Colonic mucosa (tissue), 4 donors: ENCODE data around the gene BCORL1. TPM values are rescaled to one million over a fixed set of nuclear protein-coding genes. Genes with fewer than 3 reads are reported as not detected.

Experiments used
- DNase-seq: peaks from one replicate; pipeline ENCODE4 v3.0.0-alpha.2; 2020
- H3K27ac ChIP-seq: fragments of 200-600 bp; one replicate; pipeline ENCODE4 v1.8.0; 2021
- H3K27me3 ChIP-seq: fragments of 200-600 bp; one replicate; pipeline ENCODE4 v1.8.0; 2021
- H3K36me3 ChIP-seq: fragments of 200-600 bp; one replicate; pipeline ENCODE4 v1.8.0; 2021
- H3K4me1 ChIP-seq: fragments of 200-600 bp; one replicate; pipeline ENCODE4 v1.8.0; 2021; ENCODE audit warnings: mild to moderate bottlenecking
- H3K4me3 ChIP-seq: fragments of 200-600 bp; one replicate; pipeline ENCODE4 v1.8.0; 2021
- H3K9ac ChIP-seq, 2 donors: one replicate each; pipeline ENCODE4 v1.7.0; 2013; ENCODE audit warnings: control low read depth in 2 of 2, low read depth in 2 of 2, low read length in 2 of 2
- H3K9me3 ChIP-seq: fragments of 200-600 bp; one replicate; pipeline ENCODE4 v1.8.0; 2021
- intact Hi-C: fragments of 100-400 bp; cut with DNase I; formaldehyde crosslinking; loops from one replicate; pipeline ENCODE4 v1.14.1; 2022
- total RNA-seq, 2 donors: library from RNA; stranded (reverse); fragmentation: NEBNext Ultra II Directional in 1 of 2; extraction: Animal tissue kit (Norgen Biotek cat#: 25700) in 1 of 2; gene quantifications; one replicate each; pipeline ENCODE4 v1.2.1, GENCODE V29; 2021
- TF ChIP-seq, protein P1 (sequence below): fragments of 200-600 bp; IDR thresholded peaks from one replicate; pipeline ENCODE4 v1.8.0; 2022; ENCODE audit warnings: antibody characterized with exemption, mild to moderate bottlenecking
- donor health status: healthy.
- donor health status: DM: no; HTN: no; CAD: no.
- donor health status: DM: no; HTN: no; CAD: no.

BCORL1 gene
- total RNA-seq, 2 donors from 2014 or later: 8.3 to 14.4 TPM

GRCh38 chrX:129984111-129984958 is 1.9 kb downstream of the BCORL1 start:
- DNase-seq: peak; percentile 41
- Histone ChIP-seq H3K9ac (peak overlapping the region in 1 of 2 donors; percentile 51), H3K4me3 (peak overlapping the region; percentile 42), H3K9me3 (no peaks in the 10 kb centered on the region), H3K36me3 (no peaks in the 10 kb centered on the region), H3K4me1 (no peaks in the 10 kb centered on the region), H3K27me3 (no peaks in the 10 kb centered on the region), H3K27ac (no peak overlapping the region)
- intact Hi-C loops: no loop called here
- TF ChIP-seq, protein P1, sequence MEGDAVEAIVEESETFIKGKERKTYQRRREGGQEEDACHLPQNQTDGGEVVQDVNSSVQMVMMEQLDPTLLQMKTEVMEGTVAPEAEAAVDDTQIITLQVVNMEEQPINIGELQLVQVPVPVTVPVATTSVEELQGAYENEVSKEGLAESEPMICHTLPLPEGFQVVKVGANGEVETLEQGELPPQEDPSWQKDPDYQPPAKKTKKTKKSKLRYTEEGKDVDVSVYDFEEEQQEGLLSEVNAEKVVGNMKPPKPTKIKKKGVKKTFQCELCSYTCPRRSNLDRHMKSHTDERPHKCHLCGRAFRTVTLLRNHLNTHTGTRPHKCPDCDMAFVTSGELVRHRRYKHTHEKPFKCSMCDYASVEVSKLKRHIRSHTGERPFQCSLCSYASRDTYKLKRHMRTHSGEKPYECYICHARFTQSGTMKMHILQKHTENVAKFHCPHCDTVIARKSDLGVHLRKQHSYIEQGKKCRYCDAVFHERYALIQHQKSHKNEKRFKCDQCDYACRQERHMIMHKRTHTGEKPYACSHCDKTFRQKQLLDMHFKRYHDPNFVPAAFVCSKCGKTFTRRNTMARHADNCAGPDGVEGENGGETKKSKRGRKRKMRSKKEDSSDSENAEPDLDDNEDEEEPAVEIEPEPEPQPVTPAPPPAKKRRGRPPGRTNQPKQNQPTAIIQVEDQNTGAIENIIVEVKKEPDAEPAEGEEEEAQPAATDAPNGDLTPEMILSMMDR: no peak

- H3K4me1 ChIP-seq: no peaks in the 10 kb centered on the region
- H3K36me3 ChIP-seq: no peaks in the 10 kb centered on the region
- no peak for DNase-seq
- no peak overlapping the region for H3K4me3 ChIP-seq
- TF ChIP-seq, protein P1: no peak
- no peaks in the 10 kb centered on the region for H3K27me3 ChIP-seq
- intact Hi-C loops: no loop called here
- no peaks in the 10 kb centered on the region for H3K9me3 ChIP-seq
- no peak overlapping the region for H3K9ac ChIP-seq
- no peak overlapping the region for H3K27ac ChIP-seq
Measured at GRCh38 chrX:129987871-129988270, 5.4 kb downstream of the BCORL1 start.

DNA sequence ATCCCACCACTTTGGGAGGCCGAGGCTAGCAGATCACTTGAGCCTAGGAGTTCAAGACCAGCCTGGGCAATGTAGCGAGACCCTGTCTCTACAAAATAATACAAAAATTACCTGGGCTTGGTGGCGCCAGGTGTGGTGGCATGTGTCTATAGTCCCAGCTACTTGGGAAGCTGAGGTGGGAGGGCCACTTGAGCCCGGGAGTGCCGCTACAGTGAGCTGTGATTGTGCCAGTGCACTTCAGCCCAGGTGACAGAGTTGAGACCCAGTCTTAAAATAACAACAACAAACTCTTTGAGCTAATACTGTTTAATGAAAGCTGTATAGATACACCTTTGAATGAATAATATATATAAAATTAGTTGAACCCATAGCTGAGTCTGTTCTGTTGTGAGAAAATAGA is 9.7 kb downstream of the BCORL1 start:
- Histone ChIP-seq H3K27ac (no peak overlapping the region), H3K27me3 (no peaks in the 10 kb centered on the region), H3K9ac (no peak overlapping the region), H3K4me1 (no peaks in the 10 kb centered on the region), H3K9me3 (no peaks in the 10 kb centered on the region), H3K36me3 (no peaks in the 10 kb centered on the region), H3K4me3 (no peak overlapping the region)
- intact Hi-C loops: no loop called here
- no peak for DNase-seq
- TF ChIP-seq, protein P1: no peak

DNA sequence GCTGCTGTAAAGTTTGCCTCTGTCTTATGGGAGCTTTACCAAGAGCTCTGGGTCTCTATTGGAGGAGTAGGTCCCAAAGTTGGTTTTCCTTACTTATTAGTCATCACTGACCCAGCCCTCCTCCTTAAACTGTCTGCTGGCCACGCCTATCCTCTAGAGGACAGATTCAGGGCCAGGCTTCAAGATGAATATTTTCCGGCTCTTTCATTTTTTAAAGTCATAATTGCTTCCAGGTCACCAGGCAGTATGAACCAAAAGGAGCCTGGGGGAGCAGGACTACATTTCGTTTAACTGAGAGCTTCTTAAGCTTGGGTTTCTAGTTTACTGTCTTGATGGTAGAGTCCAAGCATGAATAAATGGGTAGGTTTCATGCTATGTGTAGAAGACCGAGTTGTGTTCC is 13.7 kb downstream of the BCORL1 start:
- H3K4me3 ChIP-seq: no peak overlapping the region
- no peak for DNase-seq
- H3K27me3 ChIP-seq: no peaks in the 10 kb centered on the region
- intact Hi-C loops: no loop called here
- H3K4me1 ChIP-seq: no peaks in the 10 kb centered on the region
- no peaks in the 10 kb centered on the region for H3K36me3 ChIP-seq
- TF ChIP-seq, protein P1: no peak
- H3K9me3 ChIP-seq: no peaks in the 10 kb centered on the region
- no peak overlapping the region for H3K27ac ChIP-seq
- no peak overlapping the region for H3K9ac ChIP-seq

- H3K27ac ChIP-seq: no peak overlapping the region
- intact Hi-C loops: no loop called here
- TF ChIP-seq, protein P1: no peak
Measured at GRCh38 chrX:129997086-129997485, 14.7 kb downstream of the BCORL1 start.

More at GRCh38 chrX:129997086-129997485, 14.7 kb downstream of the BCORL1 start:
- no peak for DNase-seq
- no peaks in the 10 kb centered on the region for H3K9me3 ChIP-seq
- H3K36me3 ChIP-seq: no peaks in the 10 kb centered on the region
- no peak overlapping the region for H3K9ac ChIP-seq
- H3K27me3 ChIP-seq: no peaks in the 10 kb centered on the region
- H3K4me1 ChIP-seq: no peaks in the 10 kb centered on the region
- no peak overlapping the region for H3K4me3 ChIP-seq
